HG03103 (cell line): Measurements from ENCODE around the gene GTF2E1.
"Not testable (repeated sequence)": the region's sequence is repeated elsewhere in the genome, so short reads cannot be mapped to it uniquely, and the experiment has no call there.

Source experiments
- ATAC-seq: cut with Tn5 transposase; IDR thresholded peaks from one replicate; pipeline ENCODE4 v1.9.1; 2021; ENCODE audit warnings: low read depth; ENCODE audit not compliant: unreplicated experiment

GTF2E1 gene

GRCh38 chr3:120752865-120753264 is 10.3 kb downstream of the GTF2E1 start:
- ATAC-seq = no peak

- ATAC-seq = no peak
Measured at GRCh38 chr3:120753810-120754209, 11.3 kb downstream of the GTF2E1 start.

GRCh38 chr3:120756061-120756460 is 13.5 kb downstream of the GTF2E1 start:
- ATAC-seq = no peak

GRCh38 chr3:120758551-120758950 is 16.0 kb downstream of the GTF2E1 start:
- not testable (repeated sequence) for ATAC-seq

- no peak for ATAC-seq
Measured at GRCh38 chr3:120762615-120763014, 20.1 kb downstream of the GTF2E1 start.

- ATAC-seq = peak; percentile 66
Measured at GRCh38 chr3:120763601-120764000, 21.1 kb downstream of the GTF2E1 start.

- ATAC-seq = no peak
Measured at GRCh38 chr3:120764206-120764605, 21.7 kb downstream of the GTF2E1 start.

GRCh38 chr3:120765830-120766493 is 23.4 kb downstream of the GTF2E1 start:
- peak; percentile 50 for ATAC-seq

GRCh38 chr3:120766576-120766975 is 24.0 kb downstream of the GTF2E1 start:
- no peak for ATAC-seq

GRCh38 chr3:120767106-120767505 is 24.6 kb downstream of the GTF2E1 start:
- no peak for ATAC-seq

- no peak for ATAC-seq
Measured at GRCh38 chr3:120769436-120769835, 26.9 kb downstream of the GTF2E1 start.

- no peak for ATAC-seq
Measured at GRCh38 chr3:120770891-120771290, 28.3 kb downstream of the GTF2E1 start.

GRCh38 chr3:120772081-120772480 is 29.5 kb downstream of the GTF2E1 start:
- ATAC-seq = no peak

- no peak for ATAC-seq
Measured at GRCh38 chr3:120773932-120774331, 31.4 kb downstream of the GTF2E1 start.

- ATAC-seq = no peak
Measured at GRCh38 chr3:120775411-120775810, 32.9 kb downstream of the GTF2E1 start.

GRCh38 chr3:120778776-120779175 is 36.2 kb downstream of the GTF2E1 start:
- ATAC-seq = no peak

- ATAC-seq = peak; percentile 89
Measured at GRCh38 chr3:120780977-120781376, 38.4 kb downstream of the GTF2E1 start.

- peak; percentile 51 for ATAC-seq
Measured at GRCh38 chr3:120785832-120786231, 43.3 kb downstream of the GTF2E1 start.

GRCh38 chr3:120791010-120791409 is 48.5 kb downstream of the GTF2E1 start:
- ATAC-seq = no peak

- ATAC-seq = no peak
Measured at GRCh38 chr3:120791913-120792312, 49.4 kb downstream of the GTF2E1 start.

- no peak for ATAC-seq
Measured at GRCh38 chr3:120793601-120794000, 51.1 kb downstream of the GTF2E1 start.

- ATAC-seq = peak; percentile 93
Measured at GRCh38 chr3:120795017-120795648, 52.6 kb downstream of the GTF2E1 start.
